Natural killer cell treated with Interleukin-12 subunit alpha and Interleukin-12 subunit beta and Interleukin-15 and Interleukin-18, amount 100 ng/mL, for 72 hours (primary cell): ENCODE measurements around the gene MYBPC2. TPM values are rescaled to one million over a fixed set of nuclear protein-coding genes. Genes with fewer than 3 reads are reported as not detected.
"Not testable (repeated sequence)": the region's sequence is repeated elsewhere in the genome, so short reads cannot be mapped to it uniquely, and the experiment has no call there.

ENCODE experiments used
- ATAC-seq, 2 donors: fragments of 150-1000 bp; cut with Tn5 transposase in 1 of 2; sonication (Bioruptor Pico), chemical (Tn5 transposase) in 1 of 2; 2 replicates each; pipeline ENCODE4 v1.10.0; 2021
- DNase-seq: peaks from one replicate; pipeline ENCODE4 v3.0.0; 2022; ENCODE audit warnings: low spot score
- H3K27ac Mint-ChIP-seq, 2 donors: 1 replicate in 1 of 2; 2 replicates in 1 of 2; pipeline ENCODE4 v1.8.0; 2022; ENCODE audit warnings: mixed read lengths in 2 of 2, mild to moderate bottlenecking in 1 of 2, moderate library complexity in 1 of 2
- H3K27me3 Mint-ChIP-seq, 2 donors: 1 replicate in 1 of 2; 2 replicates in 1 of 2; pipeline ENCODE4 v1.8.0; 2022; ENCODE audit warnings: mixed read lengths in 2 of 2
- H3K36me3 Mint-ChIP-seq: one replicate; pipeline ENCODE4 v1.8.0; 2022; ENCODE audit warnings: mixed read lengths
- H3K4me1 Mint-ChIP-seq, 2 donors: 1 replicate in 1 of 2; 2 replicates in 1 of 2; pipeline ENCODE4 v1.8.0; 2022; ENCODE audit warnings: low read depth in 2 of 2, mixed read lengths in 2 of 2, mild to moderate bottlenecking in 1 of 2
- H3K4me3 Mint-ChIP-seq: one replicate; pipeline ENCODE4 v1.8.0; 2022; ENCODE audit warnings: mixed read lengths
- H3K9me3 Mint-ChIP-seq: 2 replicates; pipeline ENCODE4 v1.8.0; 2022; ENCODE audit warnings: mixed read lengths
- total RNA-seq, 2 donors: library from RNA; stranded (reverse); gene quantifications; one replicate each; pipeline ENCODE4 v1.2.3, GENCODE V29; 2022

MYBPC2 gene
- total RNA-seq, 2 donors from 2014 or later: 0.50 TPM; not detected in 1

DNA sequence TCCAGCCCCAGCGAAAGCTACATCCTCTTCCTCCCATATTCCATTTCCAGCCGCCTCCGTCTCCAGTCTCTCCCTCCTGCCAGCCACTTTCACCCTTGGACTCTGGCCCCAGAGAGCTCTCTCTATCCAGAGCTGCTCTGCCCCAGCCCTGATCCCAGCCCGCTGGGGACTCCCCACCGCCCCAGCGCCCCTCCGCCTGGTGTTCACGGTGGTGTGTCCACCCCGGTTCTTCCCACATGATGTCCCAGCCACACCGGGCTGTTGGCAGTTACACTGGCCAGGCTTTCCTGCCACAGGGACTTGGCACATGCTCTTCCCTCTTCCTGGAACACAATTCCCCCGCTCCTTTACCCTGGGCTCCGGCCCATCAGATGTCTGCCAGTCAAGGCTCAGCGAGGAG is 32.3 kb downstream of the MYBPC2 start:
- peaks cover 0 to 9% of the 10 kb centered on the region in 2 donors for H3K27me3 Mint-ChIP-seq
- peaks cover 0 to 3% of the 10 kb centered on the region in 2 donors for H3K4me1 Mint-ChIP-seq
- H3K9me3 Mint-ChIP-seq: no peaks in the 10 kb centered on the region
- ATAC-seq: no peak
- H3K36me3 Mint-ChIP-seq: no peaks in the 10 kb centered on the region
- no peak overlapping the region for H3K27ac Mint-ChIP-seq
- no peak overlapping the region for H3K4me3 Mint-ChIP-seq
- no peak for DNase-seq

DNA sequence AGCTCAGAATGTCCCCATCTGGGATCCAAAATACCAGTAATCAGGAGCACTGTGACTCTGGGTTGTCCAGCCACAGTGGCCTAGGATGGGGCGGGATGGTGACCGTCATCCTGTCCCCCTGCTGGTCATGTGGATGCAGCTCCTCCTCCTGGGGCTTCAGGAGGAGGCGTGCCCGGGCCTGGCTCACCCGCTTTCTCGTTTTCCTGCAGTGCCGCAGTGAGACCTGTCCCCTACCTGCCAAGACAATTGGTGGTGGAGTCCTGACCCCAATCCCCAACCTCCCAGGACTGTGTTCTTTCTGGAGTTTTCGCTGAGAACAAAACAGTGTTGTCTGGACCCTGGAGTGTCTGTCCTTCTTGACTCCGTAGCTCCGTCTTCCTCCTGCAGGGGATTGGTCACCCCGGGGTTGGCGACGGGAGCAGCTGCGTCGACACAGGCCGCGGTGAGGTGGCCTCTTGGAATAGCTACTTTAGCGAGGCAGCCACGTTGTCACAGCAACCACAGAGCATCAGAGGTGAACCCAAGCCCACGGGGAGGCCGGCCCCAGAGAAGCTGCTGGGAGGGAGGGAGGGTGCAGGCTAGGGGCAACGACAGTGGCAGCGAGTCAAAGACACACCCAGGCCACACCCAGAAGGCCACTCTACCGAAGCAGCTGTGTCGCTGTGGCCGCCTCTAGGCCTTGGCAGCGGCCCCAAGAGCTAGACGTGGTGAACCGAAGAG is 33.5 kb downstream of the MYBPC2 start:
- peaks cover 0 to 3% of the 10 kb centered on the region in 2 donors for H3K4me1 Mint-ChIP-seq

DNA sequence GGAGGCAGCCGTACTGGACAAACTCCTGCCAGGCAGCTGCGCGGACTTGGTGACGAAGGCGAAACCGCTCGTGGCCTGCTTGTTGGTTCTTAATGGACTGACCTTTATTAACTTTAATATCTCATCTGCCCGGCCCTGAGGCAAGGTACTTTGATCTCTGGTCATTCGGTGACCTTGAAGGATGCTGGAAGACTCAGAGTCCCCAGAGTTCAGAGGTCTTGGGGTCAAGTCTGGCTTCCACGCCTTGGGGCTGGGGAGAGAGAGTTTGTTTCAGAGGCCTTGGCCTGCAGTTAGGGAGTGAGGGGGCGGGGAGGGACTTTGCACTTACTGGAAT is 34.0 kb downstream of the MYBPC2 start:
- Mint-ChIP-seq H3K4me1 (no peaks in the 10 kb centered on the region), H3K36me3 (no peaks in the 10 kb centered on the region), H3K27me3 (peaks cover 0 to 4% of the 10 kb centered on the region in 2 donors), H3K9me3 (no peaks in the 10 kb centered on the region), H3K4me3 (no peak overlapping the region), H3K27ac (no peak overlapping the region)
- DNase-seq: no peak
- ATAC-seq: no peak

More for the DNA sequence above, 33.5 kb downstream of the MYBPC2 start:
- Mint-ChIP-seq H3K9me3 (no peaks in the 10 kb centered on the region), H3K27me3 (peaks cover 0 to 7% of the 10 kb centered on the region in 2 donors), H3K4me3 (no peak overlapping the region), H3K36me3 (no peaks in the 10 kb centered on the region), H3K27ac (no peak overlapping the region)
- DNase-seq (no peak), ATAC-seq (no peak)

DNA sequence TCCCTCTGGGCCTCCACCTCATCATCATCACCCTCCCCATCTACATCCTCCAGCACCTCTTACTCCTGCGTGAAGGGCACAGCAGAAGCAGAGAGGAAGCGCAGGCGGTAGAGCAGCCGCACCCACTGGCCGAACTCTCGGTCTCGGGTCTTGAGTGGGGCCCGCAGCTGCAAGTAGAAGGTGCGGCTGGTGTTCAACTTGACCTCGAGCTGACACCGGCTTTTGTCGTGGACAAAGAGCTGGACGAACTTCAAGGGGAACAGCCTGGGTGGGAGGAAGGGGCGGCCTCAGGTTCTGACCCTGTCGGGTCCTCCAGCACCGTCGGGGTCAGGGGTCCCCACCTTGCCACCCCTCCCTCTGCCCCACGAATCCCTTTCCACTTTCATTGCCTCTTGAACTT is 34.9 kb downstream of the MYBPC2 start:
- no peaks in the 10 kb centered on the region for H3K9me3 Mint-ChIP-seq
- H3K27me3 Mint-ChIP-seq: peaks cover 0 to 4% of the 10 kb centered on the region in 2 donors
- no peak overlapping the region for H3K4me3 Mint-ChIP-seq
- no peaks in the 10 kb centered on the region for H3K36me3 Mint-ChIP-seq
- no peak overlapping the region for H3K27ac Mint-ChIP-seq
- DNase-seq (no peak), ATAC-seq (no peak)
- no peaks in the 10 kb centered on the region for H3K4me1 Mint-ChIP-seq

DNA sequence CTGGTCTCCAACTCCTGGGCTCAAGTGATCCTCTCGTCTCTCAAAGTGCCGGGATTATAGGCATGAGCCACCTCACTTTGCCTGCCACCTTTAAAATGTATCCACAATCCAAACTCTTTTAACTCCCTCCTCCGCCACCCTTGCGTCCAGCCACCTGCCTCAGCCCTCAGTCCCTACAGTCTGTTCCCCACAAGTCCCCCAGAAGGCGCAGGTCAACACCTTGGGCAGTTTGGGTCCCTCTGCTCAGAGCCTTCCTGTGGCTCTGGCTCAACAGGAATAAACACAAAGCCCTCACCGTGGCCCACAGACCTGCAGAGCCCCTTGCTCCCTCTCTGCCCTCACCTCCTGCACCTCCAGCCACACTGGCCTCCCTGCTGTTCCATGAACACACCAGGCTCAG is 36.1 kb downstream of the MYBPC2 start:
- H3K9me3 Mint-ChIP-seq: no peaks in the 10 kb centered on the region
- no peak overlapping the region for H3K27ac Mint-ChIP-seq
- H3K4me1 Mint-ChIP-seq: no peaks in the 10 kb centered on the region
- ATAC-seq (no peak), DNase-seq (no peak)
- H3K4me3 Mint-ChIP-seq: no peak overlapping the region
- peaks cover 0 to 2% of the 10 kb centered on the region in 2 donors for H3K27me3 Mint-ChIP-seq
- H3K36me3 Mint-ChIP-seq: no peaks in the 10 kb centered on the region

DNA sequence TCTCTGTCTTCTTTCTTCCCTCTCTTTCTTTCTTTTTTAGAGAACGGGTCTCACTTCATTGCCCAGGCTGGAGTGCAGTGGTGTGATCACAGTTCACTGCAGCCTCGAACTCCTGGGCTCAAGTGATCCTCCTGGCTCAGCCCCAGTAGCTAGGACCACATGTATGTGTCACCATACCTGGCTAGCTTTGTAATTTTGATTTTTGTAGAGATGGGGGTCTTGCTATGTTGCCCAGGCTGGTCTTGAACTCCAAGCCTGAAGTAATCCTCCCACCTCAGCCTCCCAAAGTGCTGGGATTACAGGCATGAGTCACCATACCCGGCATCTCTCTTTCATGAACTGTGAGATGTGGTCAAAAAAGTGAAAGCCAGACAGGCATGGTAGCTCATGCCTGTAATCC is 40.6 kb downstream of the MYBPC2 start:
- not testable (repeated sequence) for H3K4me3 Mint-ChIP-seq, DNase-seq, H3K9me3 Mint-ChIP-seq, ATAC-seq, H3K27ac Mint-ChIP-seq, H3K27me3 Mint-ChIP-seq, H3K36me3 Mint-ChIP-seq
- peaks cover 10 to 22% of the 10 kb centered on the region in 2 donors for H3K4me1 Mint-ChIP-seq

DNA sequence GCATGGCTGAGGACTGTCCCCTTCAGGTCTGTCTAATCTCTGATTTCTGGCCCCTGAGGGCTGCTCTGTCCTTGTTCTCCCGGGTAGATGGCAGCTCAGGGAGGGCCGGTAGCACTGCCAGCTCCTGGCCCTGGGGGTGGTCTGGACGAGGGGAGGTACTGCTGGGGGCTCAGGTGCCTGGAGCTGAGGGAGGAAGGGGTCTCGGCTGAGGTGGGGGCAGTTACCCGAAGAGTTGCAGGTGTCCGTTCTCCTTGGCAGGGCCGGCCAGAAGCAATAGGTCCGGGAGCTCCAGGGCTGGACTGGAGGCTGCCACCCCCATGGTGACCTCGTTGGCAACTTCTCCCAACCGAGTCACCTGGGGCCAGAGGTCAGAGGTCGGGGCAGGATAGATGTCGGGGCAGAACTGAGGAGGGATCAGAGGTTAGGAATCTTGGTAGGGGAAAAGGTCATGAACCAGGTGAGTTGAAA is 42.4 kb downstream of the MYBPC2 start:
- ATAC-seq: no peak
- DNase-seq: no peak
- Mint-ChIP-seq H3K4me1 (peaks cover 10 to 22% of the 10 kb centered on the region in 2 donors), H3K36me3 (peaks cover 6% of the 10 kb centered on the region), H3K4me3 (peak overlapping the region; percentile 60), H3K27ac (peak overlapping the region; percentile 80 to 89), H3K9me3 (no peaks in the 10 kb centered on the region), H3K27me3 (no peaks in the 10 kb centered on the region)

DNA sequence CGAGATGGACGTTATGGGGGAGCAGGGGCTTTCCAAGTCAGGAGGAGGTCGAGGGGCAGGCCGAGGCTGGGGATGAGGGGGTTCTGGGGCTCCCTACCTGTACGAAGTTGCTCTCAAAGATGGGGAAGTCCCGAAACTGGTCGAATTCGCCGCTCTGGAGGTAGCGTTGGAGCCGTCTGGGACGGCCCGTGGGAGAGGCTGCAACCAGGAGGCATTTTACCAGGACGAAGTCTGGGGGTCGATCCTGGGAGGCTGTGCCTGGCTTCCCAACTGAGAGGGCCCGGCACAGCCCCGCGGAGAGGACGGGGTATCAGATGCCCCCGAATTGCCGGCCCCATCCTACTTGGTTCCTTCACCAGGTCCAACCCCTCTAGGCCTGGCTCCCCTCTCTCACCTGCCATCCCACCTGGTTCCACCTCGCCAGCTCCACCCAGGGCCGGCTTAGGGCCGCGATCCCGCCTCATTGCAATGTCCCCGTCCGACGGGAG is 43.1 kb downstream of the MYBPC2 start:
- H3K27me3 Mint-ChIP-seq: no peaks in the 10 kb centered on the region
- no peak for ATAC-seq
- peak overlapping the region; percentile 94 for H3K4me3 Mint-ChIP-seq
- no peak for DNase-seq
- peaks cover 6% of the 10 kb centered on the region for H3K36me3 Mint-ChIP-seq
- no peaks in the 10 kb centered on the region for H3K9me3 Mint-ChIP-seq
- H3K4me1 Mint-ChIP-seq: peaks cover 10 to 22% of the 10 kb centered on the region in 2 donors
- H3K27ac Mint-ChIP-seq: peak overlapping the region; percentile 80 to 89

DNA sequence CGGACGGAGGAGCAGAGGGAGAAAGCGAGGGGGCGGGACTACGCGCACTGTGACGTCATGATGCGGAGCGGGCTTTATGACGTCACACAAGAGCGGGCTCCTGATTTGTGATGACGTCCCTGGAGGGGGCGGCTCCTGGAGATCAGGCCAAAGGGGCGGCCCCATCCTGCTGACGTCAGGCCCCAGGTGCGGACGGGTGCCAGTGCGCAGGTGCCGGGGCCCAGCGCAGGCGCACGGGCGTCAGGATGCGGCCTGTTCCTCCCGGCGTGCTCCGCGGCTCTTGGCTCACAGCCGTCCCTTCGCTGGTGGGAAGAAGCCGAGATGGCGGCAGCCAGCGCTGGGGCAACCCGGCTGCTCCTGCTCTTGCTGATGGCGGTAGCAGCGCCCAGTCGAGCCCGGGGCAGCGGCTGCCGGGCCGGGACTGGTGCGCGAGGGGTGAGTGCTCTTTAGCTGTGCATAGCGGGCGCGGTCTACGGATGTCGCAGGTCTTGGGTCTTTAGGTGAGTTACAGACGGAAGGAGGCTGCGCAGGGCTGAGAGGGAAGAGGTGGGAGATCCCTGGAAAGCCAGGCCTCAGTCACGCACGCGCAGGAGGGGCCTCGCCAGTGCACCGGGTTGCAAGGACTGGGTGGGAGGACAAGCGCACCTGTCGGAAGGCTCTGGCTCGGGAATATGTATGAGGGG is 43.7 kb downstream of the MYBPC2 start, which contains the start of the genes EMC10 and GARIN5A:
Gene EMC10 (plus strand): TSS at position 284 of the 683 bp plus-strand sequence. CDS start 38 bp downstream, at position 322.
Gene GARIN5A (minus strand): TSS at position 625 of the 683 bp plus-strand sequence. CDS start 460 bp downstream, at position 165.
- Mint-ChIP-seq H3K27me3 (no peaks in the 10 kb centered on the region), H3K4me1 (peaks cover 10 to 25% of the 10 kb centered on the region in 2 donors), H3K36me3 (peaks cover 6% of the 10 kb centered on the region), H3K4me3 (peak within 1 kb of the TSS; percentile 94), H3K27ac (peak within 1 kb of the TSS; percentile 80 to 89), H3K9me3 (no peaks in the 10 kb centered on the region)
- ATAC-seq (peak; percentile 94 to 97), DNase-seq (peak; percentile 93)

DNA sequence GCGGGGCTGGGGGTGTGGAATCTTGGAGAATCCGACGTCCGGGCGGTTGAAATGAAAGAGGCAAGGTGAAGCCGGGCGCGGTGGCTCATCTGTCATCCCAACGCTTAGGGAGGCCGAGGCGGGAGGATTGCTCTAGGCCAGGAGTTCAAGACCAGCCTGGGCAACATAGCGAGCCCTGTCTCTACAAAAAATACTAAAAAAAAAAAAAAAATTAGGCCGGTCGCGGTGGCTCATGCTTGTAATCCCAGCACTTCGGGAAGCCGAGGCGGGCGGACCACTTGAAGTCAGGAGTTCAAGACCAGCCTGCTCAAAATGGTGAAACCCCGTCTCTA is 44.2 kb downstream of the MYBPC2 start:
- DNase-seq: no peak
- peak overlapping the region; percentile 94 for H3K4me3 Mint-ChIP-seq
- no peaks in the 10 kb centered on the region for H3K27me3 Mint-ChIP-seq
- no peaks in the 10 kb centered on the region for H3K9me3 Mint-ChIP-seq
- ATAC-seq: no peak
- peaks cover 10 to 25% of the 10 kb centered on the region in 2 donors for H3K4me1 Mint-ChIP-seq
- H3K36me3 Mint-ChIP-seq: peaks cover 6% of the 10 kb centered on the region
- H3K27ac Mint-ChIP-seq: peak overlapping the region; percentile 80 to 89

DNA sequence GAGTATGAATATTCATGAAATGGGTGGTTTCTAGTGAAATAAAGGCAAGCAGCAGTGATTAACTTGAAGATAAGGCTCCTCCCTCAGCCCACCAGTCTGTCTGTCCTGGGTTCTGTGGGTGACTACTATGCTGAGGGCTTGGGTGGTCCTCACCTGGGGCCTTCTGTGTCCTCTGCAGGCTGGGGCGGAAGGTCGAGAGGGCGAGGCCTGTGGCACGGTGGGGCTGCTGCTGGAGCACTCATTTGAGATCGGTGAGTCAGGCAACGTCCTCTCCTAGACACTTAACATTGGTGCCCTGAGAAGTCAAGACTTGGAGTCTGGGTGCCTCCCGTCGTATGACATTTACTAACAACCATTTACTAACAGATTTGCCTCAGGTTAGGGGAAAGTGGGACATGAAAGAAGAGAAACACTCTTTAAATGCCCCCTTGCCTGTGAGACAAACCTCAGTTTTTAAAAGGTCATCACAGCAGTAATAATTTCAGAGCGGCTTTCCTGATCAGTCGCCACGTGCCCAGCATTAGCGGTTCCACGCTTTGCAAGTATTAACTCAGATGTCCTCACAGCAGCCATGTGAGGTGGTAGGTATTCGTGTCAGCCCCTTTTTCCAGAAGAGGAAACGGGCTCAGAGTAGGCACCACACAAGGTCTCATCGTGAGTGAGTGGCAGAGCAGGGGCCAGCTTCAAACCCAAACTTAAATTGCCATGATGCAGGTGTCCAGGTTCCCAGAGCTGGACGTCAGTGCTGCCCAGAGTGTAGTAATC is 45.2 kb downstream of the MYBPC2 start:
- H3K27me3 Mint-ChIP-seq: no peaks in the 10 kb centered on the region
- peak overlapping the region; percentile 94 for H3K4me3 Mint-ChIP-seq
- H3K9me3 Mint-ChIP-seq: no peaks in the 10 kb centered on the region
- peaks cover 7% of the 10 kb centered on the region for H3K36me3 Mint-ChIP-seq
- DNase-seq (no peak), ATAC-seq (no peak)
- peak overlapping the region; percentile 80 to 89 for H3K27ac Mint-ChIP-seq
- H3K4me1 Mint-ChIP-seq: peaks cover 10 to 25% of the 10 kb centered on the region in 2 donors

DNA sequence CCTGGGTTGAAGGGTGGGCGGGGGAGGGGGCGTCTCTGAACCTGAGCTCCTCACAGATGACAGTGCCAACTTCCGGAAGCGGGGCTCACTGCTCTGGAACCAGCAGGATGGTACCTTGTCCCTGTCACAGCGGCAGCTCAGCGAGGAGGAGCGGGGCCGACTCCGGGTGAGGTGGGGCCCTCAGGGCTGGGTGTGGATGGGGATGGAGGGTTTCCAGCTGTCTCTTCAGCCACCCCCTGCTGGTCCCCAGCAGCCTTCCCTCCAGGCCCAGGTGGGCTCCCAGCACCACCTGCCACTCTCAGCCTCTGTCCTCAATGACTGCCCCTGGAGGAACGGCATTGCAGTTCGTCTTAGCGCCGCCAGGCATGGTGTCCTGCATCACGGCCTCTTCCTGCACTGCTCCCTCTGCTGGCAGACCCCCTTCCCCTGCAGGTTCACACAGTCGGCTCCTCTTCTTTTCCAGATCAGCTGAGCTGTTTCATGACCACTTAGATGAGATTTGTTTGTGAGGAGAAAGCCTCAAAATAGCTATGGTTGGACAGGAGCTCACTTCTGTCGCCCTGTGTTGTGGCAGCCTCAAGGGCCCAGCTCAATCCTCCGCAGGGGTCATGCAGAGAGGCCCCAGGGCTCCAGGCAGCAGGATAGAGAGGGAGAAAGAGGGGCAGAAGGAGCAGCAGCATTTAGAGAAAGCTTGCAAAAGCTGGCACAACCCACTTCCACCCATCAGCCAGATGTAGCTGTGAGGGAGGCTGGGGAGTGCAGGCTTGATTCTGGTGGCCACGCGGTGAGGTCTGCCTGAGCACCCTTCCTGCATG is 46.4 kb downstream of the MYBPC2 start:
- Mint-ChIP-seq H3K4me1 (peaks cover 10 to 25% of the 10 kb centered on the region in 2 donors), H3K27me3 (no peaks in the 10 kb centered on the region), H3K4me3 (no peak overlapping the region), H3K9me3 (no peaks in the 10 kb centered on the region), H3K27ac (no peak overlapping the region), H3K36me3 (peaks cover 10% of the 10 kb centered on the region)
- ATAC-seq (no peak), DNase-seq (no peak)

DNA sequence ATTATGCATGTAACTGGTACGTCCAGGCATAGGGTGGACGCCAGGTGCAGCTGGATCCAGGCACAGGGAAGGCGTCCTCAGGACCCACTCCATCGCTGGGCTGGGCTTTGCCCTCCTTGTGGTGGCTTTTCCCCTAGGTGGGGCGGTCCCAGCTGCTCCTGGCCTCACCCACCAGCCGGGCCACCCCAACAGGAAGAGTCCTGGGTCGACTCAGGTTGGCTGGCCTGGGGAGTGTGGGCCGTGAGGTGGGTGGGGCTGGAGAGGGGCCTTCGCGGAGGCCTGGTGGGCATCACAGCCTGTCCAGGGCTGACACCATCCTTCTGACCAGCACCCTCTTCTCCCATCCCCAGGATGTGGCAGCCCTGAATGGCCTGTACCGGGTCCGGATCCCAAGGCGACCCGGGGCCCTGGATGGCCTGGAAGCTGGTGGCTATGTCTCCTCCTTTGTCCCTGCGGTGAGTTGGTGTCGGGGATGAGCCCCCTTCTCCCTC is 47.1 kb downstream of the MYBPC2 start:
- H3K9me3 Mint-ChIP-seq: no peaks in the 10 kb centered on the region
- H3K4me3 Mint-ChIP-seq: no peak overlapping the region
- ATAC-seq: no peak
- H3K27me3 Mint-ChIP-seq: no peaks in the 10 kb centered on the region
- DNase-seq: no peak
- no peak overlapping the region for H3K27ac Mint-ChIP-seq
- peaks cover 10 to 25% of the 10 kb centered on the region in 2 donors for H3K4me1 Mint-ChIP-seq
- H3K36me3 Mint-ChIP-seq: peaks cover 10% of the 10 kb centered on the region
